ENCODE measurements around the gene INO80D.

DNA sequence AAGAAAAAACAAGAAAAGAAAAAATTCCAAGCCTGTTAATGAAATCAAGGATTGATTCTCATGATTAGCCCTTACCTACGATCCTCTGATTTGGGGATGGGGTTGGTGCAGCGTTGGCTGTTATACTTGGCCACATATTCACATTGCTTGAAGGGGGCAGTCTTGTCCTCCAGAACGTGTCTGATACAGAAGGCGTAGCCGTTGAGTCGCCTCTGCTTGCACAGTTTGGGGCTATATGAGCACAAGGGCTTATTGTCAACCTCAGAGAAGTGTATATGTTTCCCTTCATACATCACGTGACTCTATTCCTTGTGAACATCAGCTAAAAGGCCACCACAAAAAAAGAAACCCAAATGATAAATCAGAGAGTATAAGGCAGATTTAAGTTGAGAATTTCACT, 23.2 kb downstream of the INO80D start:
- TF ChIP-seq, protein P1, sequence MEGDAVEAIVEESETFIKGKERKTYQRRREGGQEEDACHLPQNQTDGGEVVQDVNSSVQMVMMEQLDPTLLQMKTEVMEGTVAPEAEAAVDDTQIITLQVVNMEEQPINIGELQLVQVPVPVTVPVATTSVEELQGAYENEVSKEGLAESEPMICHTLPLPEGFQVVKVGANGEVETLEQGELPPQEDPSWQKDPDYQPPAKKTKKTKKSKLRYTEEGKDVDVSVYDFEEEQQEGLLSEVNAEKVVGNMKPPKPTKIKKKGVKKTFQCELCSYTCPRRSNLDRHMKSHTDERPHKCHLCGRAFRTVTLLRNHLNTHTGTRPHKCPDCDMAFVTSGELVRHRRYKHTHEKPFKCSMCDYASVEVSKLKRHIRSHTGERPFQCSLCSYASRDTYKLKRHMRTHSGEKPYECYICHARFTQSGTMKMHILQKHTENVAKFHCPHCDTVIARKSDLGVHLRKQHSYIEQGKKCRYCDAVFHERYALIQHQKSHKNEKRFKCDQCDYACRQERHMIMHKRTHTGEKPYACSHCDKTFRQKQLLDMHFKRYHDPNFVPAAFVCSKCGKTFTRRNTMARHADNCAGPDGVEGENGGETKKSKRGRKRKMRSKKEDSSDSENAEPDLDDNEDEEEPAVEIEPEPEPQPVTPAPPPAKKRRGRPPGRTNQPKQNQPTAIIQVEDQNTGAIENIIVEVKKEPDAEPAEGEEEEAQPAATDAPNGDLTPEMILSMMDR (IDR thresholded peaks at IDR 0.05) = no peak
- TF ChIP-seq POLR2A (IDR thresholded peaks at IDR 0.05) = no peak
